ENCODE results near the gene ZC3HAV1L. TPM values are rescaled to one million over a fixed set of nuclear protein-coding genes. Genes with fewer than 3 reads are reported as not detected.

ZC3HAV1L gene
- total and polyA plus RNA-seq, 4 donors = 0.51 to 17.5 (median 4.0) TPM

- Histone ChIP-seq H3K27ac (ENCODE audit: low read depth in 1 of 2, low read length in 2 of 2) (no peak overlapping the region), H3K4me3 (ENCODE audit: low read length in 2 of 2) (no peak overlapping the region), H3K9me3 (ENCODE audit: control insufficient read depth, low read length) (no peaks in the 10 kb centered on the region), H3K36me3 (ENCODE audit: control insufficient read depth in 1 of 2, insufficient read depth in 2 of 2, low read length in 1 of 2) (peaks cover 3 to 8% of the 10 kb centered on the region in 2 donors), H3K4me1 (ENCODE audit: control insufficient read depth in 1 of 2, insufficient read depth in 2 of 2, low read length in 2 of 2) (peaks cover 0 to 2% of the 10 kb centered on the region in 2 donors), H3K27me3 (ENCODE audit: control insufficient read depth in 1 of 2, insufficient read depth in 2 of 2, low read length in 1 of 2) (no peaks in the 10 kb centered on the region)
- WGBS, 2 donors = 86 to 88% methylated on average over 11 of the region's 11 CpGs
- no peak for ATAC-seq (ENCODE audit: low FRiP score)
- intact Hi-C loops (cut with DNase I) = loop anchor here (5.0 kb wide), 3 partner anchors 59 to 194 kb away; no protein-coding TSS in a partner anchor
- DNase-seq = no peak
Observed at GRCh38 chr7:139075871-139076686, 40.2 kb upstream of the ZC3HAV1L start.

GRCh38 chr7:139075031-139075652, 39.3 kb upstream of the ZC3HAV1L start:
- intact Hi-C loops (cut with DNase I) = loop anchor here (5.0 kb wide), 3 partner anchors 58 to 193 kb away; no protein-coding TSS in a partner anchor
- peaks cover 3 to 6% of the 10 kb centered on the region in 2 donors for H3K36me3 ChIP-seq (ENCODE audit: control insufficient read depth in 1 of 2, insufficient read depth in 2 of 2, low read length in 1 of 2)
- H3K9me3 ChIP-seq (ENCODE audit: control insufficient read depth, low read length) = no peaks in the 10 kb centered on the region
- no peaks in the 10 kb centered on the region for H3K27me3 ChIP-seq (ENCODE audit: control insufficient read depth in 1 of 2, insufficient read depth in 2 of 2, low read length in 1 of 2)
- ATAC-seq (ENCODE audit: low FRiP score) (peak; percentile 92), DNase-seq (peak; percentile 73 to 78)
- 32 to 36% methylated on average over 9 of the region's 9 CpGs for WGBS, 2 donors
- no peak overlapping the region for H3K4me3 ChIP-seq (ENCODE audit: low read length in 2 of 2)
- H3K27ac ChIP-seq (ENCODE audit: low read depth in 1 of 2, low read length in 2 of 2) = no peak overlapping the region
- H3K4me1 ChIP-seq (ENCODE audit: control insufficient read depth in 1 of 2, insufficient read depth in 2 of 2, low read length in 2 of 2) = peaks cover 0 to 2% of the 10 kb centered on the region in 2 donors

GRCh38 chr7:139072796-139073195, 37.0 kb upstream of the ZC3HAV1L start:
- H3K36me3 ChIP-seq (ENCODE audit: control insufficient read depth in 1 of 2, insufficient read depth in 2 of 2, low read length in 1 of 2) = peaks cover 6 to 7% of the 10 kb centered on the region in 2 donors
- no peak overlapping the region for H3K27ac ChIP-seq (ENCODE audit: low read depth in 1 of 2, low read length in 2 of 2)
- intact Hi-C loops (cut with DNase I) = no loop called here
- DNase-seq = peak in 1 of 2 donors; percentile 45
- WGBS, 2 donors = 78 to 85% methylated on average over 8 of the region's 8 CpGs
- H3K27me3 ChIP-seq (ENCODE audit: control insufficient read depth in 1 of 2, insufficient read depth in 2 of 2, low read length in 1 of 2) = no peaks in the 10 kb centered on the region
- no peak for ATAC-seq (ENCODE audit: low FRiP score)
- peaks cover 0 to 2% of the 10 kb centered on the region in 2 donors for H3K4me1 ChIP-seq (ENCODE audit: control insufficient read depth in 1 of 2, insufficient read depth in 2 of 2, low read length in 2 of 2)
- no peak overlapping the region for H3K4me3 ChIP-seq (ENCODE audit: low read length in 2 of 2)
- no peaks in the 10 kb centered on the region for H3K9me3 ChIP-seq (ENCODE audit: control insufficient read depth, low read length)

- H3K27me3 ChIP-seq (ENCODE audit: control insufficient read depth in 1 of 2, insufficient read depth in 2 of 2, low read length in 1 of 2) = no peaks in the 10 kb centered on the region
- H3K4me1 ChIP-seq (ENCODE audit: control insufficient read depth in 1 of 2, insufficient read depth in 2 of 2, low read length in 2 of 2) = peaks cover 0 to 2% of the 10 kb centered on the region in 2 donors
- peaks cover 6 to 7% of the 10 kb centered on the region in 2 donors for H3K36me3 ChIP-seq (ENCODE audit: control insufficient read depth in 1 of 2, insufficient read depth in 2 of 2, low read length in 1 of 2)
- ATAC-seq (ENCODE audit: low FRiP score) = no peak
- WGBS, 2 donors = 85 to 88% methylated on average over 3 of the region's 3 CpGs
- no peak overlapping the region for H3K27ac ChIP-seq (ENCODE audit: low read depth in 1 of 2, low read length in 2 of 2)
- DNase-seq = no peak
- H3K9me3 ChIP-seq (ENCODE audit: control insufficient read depth, low read length) = no peaks in the 10 kb centered on the region
- H3K4me3 ChIP-seq (ENCODE audit: low read length in 2 of 2) = no peak overlapping the region
- intact Hi-C loops (cut with DNase I) = no loop called here
Observed at GRCh38 chr7:139071680-139072079, 35.8 kb upstream of the ZC3HAV1L start.

GRCh38 chr7:139068544-139069399, 32.9 kb upstream of the ZC3HAV1L start:
- intact Hi-C loops (cut with DNase I) = no loop called here
- no peaks in the 10 kb centered on the region for H3K4me1 ChIP-seq (ENCODE audit: control insufficient read depth in 1 of 2, insufficient read depth in 2 of 2, low read length in 2 of 2)
- no peak overlapping the region for H3K4me3 ChIP-seq (ENCODE audit: low read length in 2 of 2)
- 96 to 98% methylated on average over 9 of the region's 9 CpGs for WGBS, 2 donors
- H3K36me3 ChIP-seq (ENCODE audit: control insufficient read depth in 1 of 2, insufficient read depth in 2 of 2, low read length in 1 of 2) = peaks cover 11 to 15% of the 10 kb centered on the region in 2 donors
- H3K27me3 ChIP-seq (ENCODE audit: control insufficient read depth in 1 of 2, insufficient read depth in 2 of 2, low read length in 1 of 2) = no peaks in the 10 kb centered on the region
- no peak for DNase-seq
- no peak overlapping the region for H3K27ac ChIP-seq (ENCODE audit: low read depth in 1 of 2, low read length in 2 of 2)
- no peak for ATAC-seq (ENCODE audit: low FRiP score)
- no peaks in the 10 kb centered on the region for H3K9me3 ChIP-seq (ENCODE audit: control insufficient read depth, low read length)

- Histone ChIP-seq H3K4me3 (ENCODE audit: low read length in 2 of 2) (no peak overlapping the region), H3K36me3 (ENCODE audit: control insufficient read depth in 1 of 2, insufficient read depth in 2 of 2, low read length in 1 of 2) (peaks cover 7 to 15% of the 10 kb centered on the region in 2 donors), H3K9me3 (ENCODE audit: control insufficient read depth, low read length) (no peaks in the 10 kb centered on the region), H3K4me1 (ENCODE audit: control insufficient read depth in 1 of 2, insufficient read depth in 2 of 2, low read length in 2 of 2) (no peaks in the 10 kb centered on the region), H3K27me3 (ENCODE audit: control insufficient read depth in 1 of 2, insufficient read depth in 2 of 2, low read length in 1 of 2) (no peaks in the 10 kb centered on the region), H3K27ac (ENCODE audit: low read depth in 1 of 2, low read length in 2 of 2) (no peak overlapping the region)
- intact Hi-C loops (cut with DNase I) = no loop called here
- no peak for ATAC-seq (ENCODE audit: low FRiP score)
- WGBS, 2 donors = 75 to 81% methylated on average over 9 of the region's 9 CpGs
- no peak for DNase-seq
Observed at GRCh38 chr7:139066315-139066714, 30.5 kb upstream of the ZC3HAV1L start.

GRCh38 chr7:139065323-139065722, 29.5 kb upstream of the ZC3HAV1L start:
- DNase-seq = no peak
- Histone ChIP-seq H3K4me1 (ENCODE audit: control insufficient read depth in 1 of 2, insufficient read depth in 2 of 2, low read length in 2 of 2) (no peaks in the 10 kb centered on the region), H3K9me3 (ENCODE audit: control insufficient read depth, low read length) (no peaks in the 10 kb centered on the region), H3K4me3 (ENCODE audit: low read length in 2 of 2) (no peak overlapping the region), H3K27me3 (ENCODE audit: control insufficient read depth in 1 of 2, insufficient read depth in 2 of 2, low read length in 1 of 2) (no peaks in the 10 kb centered on the region), H3K27ac (ENCODE audit: low read depth in 1 of 2, low read length in 2 of 2) (no peak overlapping the region), H3K36me3 (ENCODE audit: control insufficient read depth in 1 of 2, insufficient read depth in 2 of 2, low read length in 1 of 2) (peaks cover 10 to 15% of the 10 kb centered on the region in 2 donors)
- 85 to 87% methylated on average over 11 of the region's 11 CpGs for WGBS, 2 donors
- no peak for ATAC-seq (ENCODE audit: low FRiP score)
- intact Hi-C loops (cut with DNase I) = no loop called here

- Histone ChIP-seq H3K36me3 (ENCODE audit: control insufficient read depth in 1 of 2, insufficient read depth in 2 of 2, low read length in 1 of 2) (peaks cover 6 to 7% of the 10 kb centered on the region in 2 donors), H3K4me1 (ENCODE audit: control insufficient read depth in 1 of 2, insufficient read depth in 2 of 2, low read length in 2 of 2) (no peaks in the 10 kb centered on the region), H3K9me3 (ENCODE audit: control insufficient read depth, low read length) (no peaks in the 10 kb centered on the region), H3K27me3 (ENCODE audit: control insufficient read depth in 1 of 2, insufficient read depth in 2 of 2, low read length in 1 of 2) (no peaks in the 10 kb centered on the region), H3K4me3 (ENCODE audit: low read length in 2 of 2) (no peak overlapping the region), H3K27ac (ENCODE audit: low read depth in 1 of 2, low read length in 2 of 2) (no peak overlapping the region)
- intact Hi-C loops (cut with DNase I) = no loop called here
- ATAC-seq (ENCODE audit: low FRiP score) (no peak), DNase-seq (no peak)
- WGBS, 2 donors = 80 to 82% methylated on average over 5 of the region's 5 CpGs
Observed at GRCh38 chr7:139061416-139061815, 25.6 kb upstream of the ZC3HAV1L start.
